ENCODE results near the gene AIG1.
"Not testable (repeated sequence)": the region's sequence is repeated elsewhere in the genome, so short reads cannot be mapped to it uniquely, and the experiment has no call there.

Gene AIG1

DNA sequence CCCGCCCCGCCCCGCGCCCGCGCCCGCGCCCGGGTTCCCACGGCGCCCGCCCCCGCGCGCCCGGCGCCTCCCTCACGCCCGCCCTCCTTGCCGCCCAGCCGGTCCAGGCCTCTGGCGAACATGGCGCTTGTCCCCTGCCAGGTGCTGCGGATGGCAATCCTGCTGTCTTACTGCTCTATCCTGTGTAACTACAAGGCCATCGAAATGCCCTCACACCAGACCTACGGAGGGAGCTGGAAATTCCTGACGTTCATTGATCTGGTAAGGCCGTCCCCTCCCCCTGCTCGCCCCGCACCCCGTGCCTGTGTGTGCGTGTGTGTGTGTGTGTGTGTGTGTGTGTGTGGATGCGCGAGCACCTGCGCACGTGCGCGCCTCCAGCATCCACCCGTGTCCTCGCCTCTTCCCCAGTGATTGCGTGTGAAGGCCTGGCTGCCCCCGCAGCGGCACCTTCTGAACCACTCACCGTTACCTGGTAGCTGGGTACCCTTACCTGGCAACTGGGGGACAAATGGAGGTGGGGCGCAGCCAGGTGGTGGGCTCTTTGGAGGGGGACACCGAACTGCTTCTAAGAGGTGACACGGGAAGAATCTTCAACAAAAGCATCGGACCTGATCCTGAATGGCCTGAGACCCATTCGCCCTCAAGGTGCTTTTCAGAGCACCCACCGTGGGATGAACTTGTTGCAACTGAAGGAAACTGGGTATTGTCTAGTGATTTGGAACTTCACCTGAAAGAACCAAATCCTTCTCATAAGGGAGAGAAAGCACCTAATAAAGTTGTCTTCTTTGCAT lies at the start of gene AIG1:
AIG1 (plus strand) TSS at position 84 of the 791 bp plus-strand sequence; CDS start at position 121, 37 bp downstream.
- no peak for DNase-seq

- no peak for DNase-seq
Observed at GRCh38 chr6:143014764-143015163, 45.9 kb upstream of the AIG1 start.

DNA sequence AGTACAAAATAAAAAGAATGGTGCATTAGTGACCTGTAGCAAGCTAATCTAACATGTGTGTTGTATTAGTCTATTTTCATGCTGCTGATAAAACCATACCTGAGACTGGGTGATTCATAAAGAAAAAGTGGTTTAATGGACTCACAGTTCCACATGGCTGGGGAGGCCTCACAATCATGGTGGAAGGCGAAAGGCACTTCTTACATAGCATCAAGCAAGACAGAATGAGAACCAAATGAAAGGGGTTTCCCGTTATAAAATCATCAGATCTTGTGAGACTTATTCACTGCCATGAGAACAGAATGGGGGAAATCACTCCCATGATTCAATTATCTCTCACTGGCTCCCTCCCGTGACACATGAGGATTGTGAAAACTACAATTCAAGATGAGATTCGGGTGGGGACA lies 45.4 kb upstream of the AIG1 start:
- DNase-seq: no peak

DNA sequence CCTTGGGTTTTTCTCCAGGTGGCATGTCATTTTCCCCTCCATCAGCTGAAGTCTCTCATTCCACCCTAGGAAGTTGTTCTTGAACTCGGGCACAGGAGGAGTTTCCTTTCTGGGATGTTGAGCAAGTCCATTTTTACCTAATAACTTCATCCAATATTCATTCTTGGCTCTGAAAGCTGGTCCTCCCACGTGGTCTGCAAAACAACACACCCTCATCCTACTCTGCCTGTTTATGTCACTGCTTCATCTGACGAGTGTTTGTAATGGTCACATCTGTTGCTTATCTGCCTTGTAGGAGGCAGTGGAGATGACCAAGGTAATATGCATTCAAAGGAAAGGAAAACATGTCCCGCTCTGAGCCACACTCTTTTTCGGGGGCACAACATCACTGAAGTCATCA lies 41.7 kb upstream of the AIG1 start:
- no peak for DNase-seq

DNA sequence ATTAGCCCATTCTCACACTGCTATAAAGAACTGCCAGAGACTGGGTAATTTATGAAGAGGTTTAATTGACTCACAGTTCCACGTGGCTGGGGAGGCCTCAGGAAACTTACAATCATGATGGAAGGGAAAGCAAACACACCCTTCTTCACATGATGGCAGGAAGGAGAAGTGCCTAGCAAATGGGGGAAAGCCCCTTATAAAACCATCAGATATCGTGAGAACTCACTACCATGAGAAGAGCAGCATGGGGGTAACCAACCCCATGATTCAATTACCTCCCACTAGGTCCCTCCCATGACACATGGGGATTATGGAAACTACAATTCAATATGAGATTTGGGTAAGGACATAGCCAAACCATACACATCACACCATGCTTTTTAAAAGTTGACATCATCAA lies 39.8 kb upstream of the AIG1 start:
- not testable (repeated sequence) for DNase-seq

GRCh38 chr6:143021543-143021942 lies 39.1 kb upstream of the AIG1 start:
- DNase-seq: no peak

DNA sequence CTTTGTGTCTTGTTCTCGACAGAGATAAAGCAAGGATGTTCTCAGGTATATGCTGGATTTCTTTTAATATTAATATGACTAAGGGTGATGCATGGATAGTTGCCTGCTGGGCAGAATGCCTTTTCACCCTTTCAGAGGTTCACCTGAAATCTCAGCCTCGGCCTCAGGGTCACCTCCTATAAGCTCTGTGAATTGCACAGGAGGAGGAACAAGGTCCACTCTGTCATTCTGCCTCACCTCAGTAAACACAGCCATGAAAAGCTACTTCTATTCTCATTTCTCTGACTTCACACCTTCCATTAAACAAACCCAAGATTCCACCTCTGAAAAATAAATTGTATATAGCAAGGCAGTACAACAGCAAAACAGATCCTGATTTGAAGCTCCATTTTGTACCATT lies 38.1 kb upstream of the AIG1 start:
- no peak for DNase-seq

DNA sequence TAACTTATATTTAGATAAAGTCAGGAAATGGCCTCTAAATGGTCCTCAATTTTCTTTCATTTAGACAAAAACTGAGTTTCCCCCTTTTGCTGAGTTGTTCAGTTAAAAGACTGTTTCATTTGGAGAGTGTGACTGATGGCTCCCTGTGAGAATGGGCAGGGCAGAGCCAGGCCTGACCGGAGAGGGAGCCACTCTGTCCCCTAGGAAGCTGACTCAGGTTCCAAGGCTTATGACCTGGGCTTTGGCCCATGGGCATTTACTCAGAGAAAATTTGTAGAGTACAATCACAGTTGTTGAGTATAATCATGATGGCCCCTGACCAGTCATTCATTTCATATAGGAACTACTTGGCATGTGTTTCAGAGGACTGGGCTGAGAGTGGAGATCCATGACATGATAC lies 37.0 kb upstream of the AIG1 start:
- no peak for DNase-seq

DNA sequence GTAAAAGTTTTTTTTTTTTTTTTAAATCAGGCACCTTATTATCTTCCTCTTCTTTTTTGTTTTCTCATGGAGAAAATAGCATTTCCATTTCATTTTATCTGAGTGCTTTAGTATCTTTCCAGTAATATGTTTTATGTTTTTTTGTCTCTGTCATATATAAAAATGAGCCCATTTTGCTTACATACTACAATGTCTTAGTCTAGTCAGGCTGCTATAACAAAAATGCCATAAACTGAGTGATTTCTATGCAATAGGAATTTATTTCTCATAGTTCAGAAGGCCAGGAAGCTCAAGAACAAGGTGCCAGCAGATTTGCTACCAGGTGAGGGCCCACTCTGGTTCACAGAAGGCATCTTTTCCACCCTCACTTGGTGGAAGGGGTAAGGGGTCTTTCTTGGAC lies 35.7 kb upstream of the AIG1 start:
- DNase-seq: no peak

GRCh38 chr6:143026696-143027449 lies 33.8 kb upstream of the AIG1 start:
- no peak for DNase-seq

GRCh38 chr6:143034689-143035334 lies 25.9 kb upstream of the AIG1 start:
- peak; percentile 17 for DNase-seq

DNA sequence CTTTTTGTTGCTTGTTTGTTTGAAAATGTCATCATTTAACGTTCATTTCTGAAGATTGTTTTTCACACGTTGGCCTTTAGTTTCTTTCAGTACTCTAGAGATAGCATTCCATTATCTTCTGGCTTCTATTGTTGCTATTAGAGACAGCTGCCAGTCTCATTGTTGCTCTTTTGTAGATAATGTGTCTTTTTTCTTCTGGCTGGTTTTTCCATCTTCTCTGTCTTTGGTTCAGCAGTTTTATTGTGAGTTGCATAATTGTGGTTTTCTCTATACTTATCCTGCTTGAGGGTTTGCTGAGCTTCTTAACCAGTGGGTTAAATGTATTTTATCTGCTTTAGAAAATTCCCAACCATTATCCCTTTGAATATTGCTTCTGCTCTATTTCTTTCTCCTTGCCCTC lies 23.2 kb upstream of the AIG1 start:
- DNase-seq: no peak

DNA sequence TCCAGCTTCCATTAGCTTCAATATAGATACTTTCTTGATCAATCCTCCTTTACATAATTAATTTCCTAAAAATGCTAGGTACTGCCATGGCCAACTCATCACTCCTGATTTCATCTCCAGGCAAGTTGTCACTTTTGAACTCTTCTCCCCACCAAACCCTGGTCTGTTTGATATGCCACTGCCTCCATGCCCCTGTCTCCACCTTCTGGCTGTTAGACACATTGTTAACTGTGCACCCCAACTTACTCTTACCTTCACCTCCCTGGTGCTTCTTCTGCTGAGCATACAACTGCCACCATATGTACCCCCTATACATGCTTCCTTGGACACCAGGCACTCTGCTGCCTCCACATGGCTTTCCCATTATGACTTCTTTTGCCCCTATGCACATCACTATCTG lies 21.9 kb upstream of the AIG1 start:
- no peak for DNase-seq

GRCh38 chr6:143039548-143039947 lies 21.1 kb upstream of the AIG1 start:
- no peak for DNase-seq

DNA sequence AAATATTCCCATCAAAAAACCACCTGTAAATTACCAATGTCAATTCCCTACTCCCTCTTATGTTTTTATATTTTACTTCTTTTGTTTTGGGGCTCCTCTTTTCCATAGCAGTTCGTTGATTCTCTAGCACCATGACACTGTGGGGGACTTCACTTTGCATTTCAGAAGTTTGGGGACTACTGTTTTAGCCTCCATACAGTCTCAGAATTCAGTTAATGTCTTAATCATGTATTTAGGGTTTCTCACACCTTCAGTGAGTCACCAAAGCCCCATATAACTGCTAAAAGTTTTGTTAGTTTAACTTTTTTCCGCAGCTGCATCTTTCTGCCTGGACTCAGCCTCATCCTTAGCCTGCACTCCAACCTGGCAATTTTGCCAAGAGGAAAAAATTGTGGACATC lies 20.7 kb upstream of the AIG1 start:
- DNase-seq: no peak

DNA sequence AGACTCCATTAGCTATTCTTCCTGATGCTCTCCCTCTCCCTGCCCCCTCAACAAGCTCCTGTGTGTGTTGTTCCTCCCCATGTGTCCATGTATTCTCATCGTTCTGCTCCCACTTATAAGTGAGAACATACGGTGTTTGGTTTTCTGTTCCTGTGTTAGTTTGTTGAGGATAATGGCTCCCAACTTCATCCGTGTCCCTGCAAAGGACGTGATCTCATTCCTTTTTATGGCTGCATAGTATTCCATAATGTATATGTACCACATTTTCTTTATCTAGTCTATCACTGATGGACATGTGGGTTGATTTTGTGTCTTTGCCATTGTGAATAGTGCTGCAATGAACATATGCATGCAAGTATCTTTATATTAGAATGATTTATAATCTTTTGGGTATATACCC lies 16.3 kb upstream of the AIG1 start:
- not testable (repeated sequence) for DNase-seq

GRCh38 chr6:143049611-143050010 lies 11.1 kb upstream of the AIG1 start:
- no peak for DNase-seq

DNA sequence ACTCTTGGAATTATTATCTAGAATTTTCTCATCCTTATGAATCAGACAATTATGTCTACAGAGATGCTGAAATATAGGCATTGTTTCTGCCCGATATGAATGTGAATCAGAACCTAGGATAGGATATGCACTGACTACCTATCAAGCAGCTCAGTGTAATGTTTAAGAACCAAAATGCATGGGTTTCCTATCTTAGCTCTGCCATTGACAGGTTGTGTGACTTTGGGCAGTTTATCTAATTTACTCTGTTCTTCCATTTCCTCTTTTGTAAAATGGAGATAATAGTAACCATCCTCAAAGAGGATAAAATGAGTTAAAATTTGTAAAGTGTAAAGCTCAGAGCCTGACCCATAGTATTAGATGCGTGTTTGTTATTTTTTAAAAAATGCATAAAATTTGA lies 10.2 kb upstream of the AIG1 start:
- DNase-seq: no peak

DNA sequence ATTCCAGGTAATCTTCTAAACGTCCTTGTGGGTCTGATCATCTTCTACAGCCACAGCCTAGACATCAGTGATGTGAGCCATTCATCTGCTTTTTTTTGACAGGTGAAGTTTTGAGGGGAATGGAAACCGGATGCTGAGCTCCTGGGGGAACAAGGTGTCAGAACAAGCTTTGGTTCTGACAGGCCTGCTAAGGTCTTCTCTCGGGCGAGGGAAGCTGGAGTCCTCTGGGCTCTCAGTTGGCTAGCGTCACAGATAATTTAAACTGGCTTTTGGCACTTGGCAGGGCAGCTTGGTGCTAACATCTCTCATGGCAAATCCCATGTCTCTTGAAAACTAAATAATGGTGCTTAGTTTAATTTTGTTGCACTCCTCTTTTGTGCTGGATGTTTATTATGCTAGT lies 8.4 kb upstream of the AIG1 start:
- DNase-seq: no peak

GRCh38 chr6:143053856-143054255 lies 6.8 kb upstream of the AIG1 start:
- no peak for DNase-seq

- no peak for DNase-seq
Observed at GRCh38 chr6:143054329-143054728, 6.4 kb upstream of the AIG1 start.

DNA sequence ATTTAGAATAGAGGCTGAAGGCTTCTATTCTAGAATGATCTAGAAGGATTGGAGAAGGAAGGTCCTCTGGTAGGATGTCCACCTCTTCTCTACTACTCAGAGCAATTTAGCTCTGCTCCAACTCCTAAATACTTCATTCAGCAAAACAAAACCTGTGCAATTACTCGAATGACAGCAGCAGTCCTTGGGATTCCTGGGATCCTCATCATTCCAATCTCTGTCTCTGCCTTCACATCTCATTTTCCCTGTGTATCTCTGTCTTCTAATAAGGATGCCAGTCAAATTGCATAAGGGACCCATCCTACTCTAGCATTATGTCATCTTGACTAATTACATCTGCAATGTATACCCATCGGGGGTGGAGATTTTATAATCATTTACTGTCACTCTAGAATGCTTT lies 5.5 kb upstream of the AIG1 start:
- DNase-seq: no peak

DNA sequence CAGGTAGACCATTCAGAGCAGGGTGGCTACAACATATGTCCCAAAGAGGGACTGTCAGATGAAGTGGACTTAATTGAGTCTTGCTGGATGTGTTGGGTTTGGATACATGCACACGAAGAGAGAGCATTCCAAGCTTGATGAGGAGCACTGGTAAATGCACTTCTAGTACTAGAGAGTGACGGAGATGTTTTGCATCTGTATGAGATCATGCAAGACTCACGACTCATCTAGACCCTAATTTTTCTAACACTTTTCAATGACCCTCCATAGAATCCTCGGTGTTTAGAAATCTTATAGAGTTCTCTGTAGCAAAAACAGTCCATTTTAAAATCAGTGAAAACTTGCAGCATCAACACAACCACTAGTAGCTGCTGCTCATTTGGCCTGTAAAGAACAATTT lies 4.8 kb upstream of the AIG1 start:
- no peak for DNase-seq

GRCh38 chr6:143058987-143059386 lies 1.7 kb upstream of the AIG1 start:
- no peak for DNase-seq
